Measurements from ENCODE around the gene CLCF1.

CLCF1 gene

DNA sequence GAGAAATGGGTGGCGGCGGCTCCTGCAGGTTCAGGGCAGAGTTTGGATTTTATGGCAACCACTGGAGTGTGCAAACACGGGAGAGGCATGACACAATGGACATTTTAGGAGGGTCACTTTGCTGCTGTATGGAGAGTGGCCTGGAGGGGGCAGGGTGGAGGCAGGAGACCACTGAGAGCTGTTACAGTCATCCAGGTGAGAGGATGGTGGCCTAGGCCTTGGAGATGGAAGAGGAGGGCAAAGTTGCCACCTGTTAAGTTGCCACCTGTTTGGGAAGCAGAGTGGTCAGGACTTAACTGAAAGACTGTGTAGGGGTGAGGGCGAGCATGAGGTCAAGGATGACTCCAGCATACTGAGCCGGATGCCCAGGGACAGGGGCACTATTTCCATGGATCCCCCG, 16.1 kb upstream of the CLCF1 start:
- Histone ChIP-seq H3K9me3 (ENCODE audit: control extremely low read depth in 1 of 5, control insufficient read depth in 4 of 5, insufficient read depth in 2 of 5, low read depth in 1 of 5, low read length in 4 of 5) (no peaks in the 10 kb centered on the region), H3K27ac (ENCODE audit: insufficient read depth in 1 of 2, low read depth in 1 of 2, low read length in 2 of 2, poor library complexity in 1 of 2, severe bottlenecking in 2 of 2) (no peak overlapping the region), H3K36me3 (ENCODE audit: control insufficient read depth in 4 of 4, insufficient read depth in 4 of 4, low read length in 3 of 4) (peaks cover 2 to 13% (median 7%) of the 10 kb centered on the region in 4 experiments), H3K4me3 (ENCODE audit: control insufficient read depth in 1 of 7, extremely low read depth in 1 of 7, insufficient read depth in 4 of 7, low read depth in 2 of 7, low read length in 6 of 7) (no peak overlapping the region), H3K4me1 (ENCODE audit: control extremely low read depth in 1 of 4, control insufficient read depth in 4 of 4, insufficient read depth in 4 of 4, low read length in 3 of 4) (peaks cover 3 to 33% (median 19%) of the 10 kb centered on the region in 4 experiments), H3K27me3 (replicated peaks in 2 of 5; ENCODE audit: control insufficient read depth in 4 of 5, insufficient read depth in 5 of 5, low read length in 4 of 5) (no peaks in the 10 kb centered on the region)
- peak in 2 of 3 donors; percentile 53 to 55 for DNase-seq
- 92% methylated on average over 5 of the region's 6 CpGs for WGBS (ENCODE audit: insufficient coverage)
- CTCF ChIA-PET, result interaction anchor here (0.8 to 25.8 kb wide), 7 partner anchors 9 to 44 kb away, joined by 3 to 892 read pairs (median 4); partner anchors contain the start of genes POLD4 and TBC1D10C
- POLR2A ChIA-PET, result interaction anchor here (0.7 kb wide), 2 partner anchors 10 to 194 kb away, joined by 7 to 9 read pairs; no protein-coding TSS in a partner anchor

DNA sequence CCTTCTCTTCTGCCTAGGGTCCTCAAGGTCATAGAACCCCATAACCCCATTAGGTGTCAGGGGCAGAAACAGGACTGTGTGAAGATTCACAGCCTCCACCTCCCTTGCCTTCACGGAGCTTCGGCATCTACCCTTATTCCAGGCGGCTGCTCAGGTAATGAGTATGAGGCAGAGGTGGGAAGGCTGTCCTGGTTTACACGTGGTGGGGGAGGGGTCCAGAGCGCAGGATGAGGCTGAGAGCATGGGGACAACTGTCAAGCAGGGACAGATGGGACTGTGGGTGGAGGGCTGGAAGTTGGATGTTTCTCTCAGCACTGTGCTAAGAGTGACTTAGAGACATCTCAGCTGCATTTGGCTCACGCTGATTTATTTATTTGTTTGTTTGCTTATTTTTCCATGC, 14.1 kb upstream of the CLCF1 start:
- H3K4me3 ChIP-seq (ENCODE audit: control insufficient read depth in 1 of 7, extremely low read depth in 1 of 7, insufficient read depth in 4 of 7, low read depth in 2 of 7, low read length in 6 of 7), result no peak overlapping the region
- no peaks in the 10 kb centered on the region for H3K9me3 ChIP-seq (ENCODE audit: control extremely low read depth in 1 of 5, control insufficient read depth in 4 of 5, insufficient read depth in 2 of 5, low read depth in 1 of 5, low read length in 4 of 5)
- H3K27ac ChIP-seq (ENCODE audit: insufficient read depth in 1 of 2, low read depth in 1 of 2, low read length in 2 of 2, poor library complexity in 1 of 2, severe bottlenecking in 2 of 2), result no peak overlapping the region
- H3K4me1 ChIP-seq (ENCODE audit: control extremely low read depth in 1 of 4, control insufficient read depth in 4 of 4, insufficient read depth in 4 of 4, low read length in 3 of 4), result peaks cover 3 to 30% (median 16%) of the 10 kb centered on the region in 4 experiments
- no peak for DNase-seq
- no peaks in the 10 kb centered on the region for H3K36me3 ChIP-seq (ENCODE audit: control insufficient read depth in 4 of 4, insufficient read depth in 4 of 4, low read length in 3 of 4)
- no peaks in the 10 kb centered on the region for H3K27me3 ChIP-seq (replicated peaks in 2 of 5; ENCODE audit: control insufficient read depth in 4 of 5, insufficient read depth in 5 of 5, low read length in 4 of 5)
- CTCF ChIA-PET, result interaction anchor here (0.8 to 25.8 kb wide), 14 partner anchors 9 to 134 kb away, joined by 3 to 892 read pairs (median 5); partner anchors contain the start of genes POLD4 and PTPRCAP
- POLR2A ChIA-PET, result interaction anchor here (0.7 to 1.0 kb wide), 3 partner anchors 34 to 36 kb away, joined by 3 read pairs; no protein-coding TSS in a partner anchor
- WGBS (ENCODE audit: insufficient coverage), result 84% methylated on average over 3 of the region's 6 CpGs

DNA sequence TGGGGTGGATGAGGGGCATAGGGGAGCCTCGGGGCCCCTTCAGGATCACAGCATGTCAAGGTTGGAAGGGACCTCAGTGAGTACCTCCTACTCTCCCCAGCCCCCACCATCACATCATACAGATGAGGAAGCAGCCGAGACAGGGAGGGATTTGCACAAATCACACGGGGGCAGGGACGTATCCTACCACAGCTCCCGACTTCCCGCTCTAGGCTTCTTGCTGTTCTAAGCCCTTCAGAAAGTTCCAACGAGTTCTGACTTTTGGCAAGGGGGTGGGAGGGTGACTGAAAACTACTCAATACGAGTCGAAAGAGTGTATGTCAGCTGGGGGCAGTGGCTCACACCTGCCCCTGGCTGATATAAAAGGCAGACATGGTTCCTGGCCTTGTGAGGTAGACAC, 13.7 kb upstream of the CLCF1 start:
- no peak overlapping the region for H3K27ac ChIP-seq (ENCODE audit: insufficient read depth in 1 of 2, low read depth in 1 of 2, low read length in 2 of 2, poor library complexity in 1 of 2, severe bottlenecking in 2 of 2)
- H3K9me3 ChIP-seq (ENCODE audit: control extremely low read depth in 1 of 5, control insufficient read depth in 4 of 5, insufficient read depth in 2 of 5, low read depth in 1 of 5, low read length in 4 of 5), result no peaks in the 10 kb centered on the region
- ChIA-PET POLR2A (interaction anchor here (0.7 to 1.0 kb wide), 3 partner anchors 33 to 35 kb away, joined by 3 read pairs; no protein-coding TSS in a partner anchor), CTCF (interaction anchor here (0.6 to 25.8 kb wide), 18 partner anchors 9 to 134 kb away, joined by 3 to 892 read pairs (median 4); partner anchors contain the start of genes POLD4, PPP1CA, PTPRCAP and TMEM134)
- no peaks in the 10 kb centered on the region for H3K27me3 ChIP-seq (replicated peaks in 2 of 5; ENCODE audit: control insufficient read depth in 4 of 5, insufficient read depth in 5 of 5, low read length in 4 of 5)
- H3K4me1 ChIP-seq (ENCODE audit: control extremely low read depth in 1 of 4, control insufficient read depth in 4 of 4, insufficient read depth in 4 of 4, low read length in 3 of 4), result peaks cover 3 to 30% (median 14%) of the 10 kb centered on the region in 4 experiments
- no peak overlapping the region for H3K4me3 ChIP-seq (ENCODE audit: control insufficient read depth in 1 of 7, extremely low read depth in 1 of 7, insufficient read depth in 4 of 7, low read depth in 2 of 7, low read length in 6 of 7)
- DNase-seq, result no peak
- no peaks in the 10 kb centered on the region for H3K36me3 ChIP-seq (ENCODE audit: control insufficient read depth in 4 of 4, insufficient read depth in 4 of 4, low read length in 3 of 4)
- 61% methylated on average over 6 of the region's 9 CpGs for WGBS (ENCODE audit: insufficient coverage)

DNA sequence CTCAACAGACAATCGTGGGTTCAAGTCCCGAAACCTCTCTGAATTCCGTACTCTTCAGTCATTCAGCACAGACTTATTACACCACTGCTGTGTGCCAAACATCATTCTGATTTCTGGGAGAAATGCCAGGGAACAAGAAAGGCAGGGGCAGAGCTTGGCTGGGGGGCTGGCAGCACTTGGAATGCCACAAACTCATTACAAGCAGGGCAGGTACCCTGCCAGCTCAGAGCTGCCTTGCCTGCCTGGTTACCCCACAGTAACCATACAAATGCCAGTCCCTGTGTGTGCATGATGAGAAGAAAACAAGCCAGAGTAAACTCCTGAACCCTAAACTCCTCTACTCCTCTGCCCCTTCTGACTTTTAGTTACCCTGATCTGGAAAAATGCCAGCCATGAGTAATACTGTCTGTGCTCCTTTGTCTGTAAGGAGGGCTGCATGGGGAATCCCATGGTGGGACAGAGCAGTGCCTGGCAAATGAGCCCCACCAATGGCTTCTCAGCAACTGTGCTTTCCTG, 11.5 kb upstream of the CLCF1 start:
- Histone ChIP-seq H3K4me1 (ENCODE audit: control extremely low read depth in 1 of 4, control insufficient read depth in 4 of 4, insufficient read depth in 4 of 4, low read length in 3 of 4) (peaks cover 0 to 31% (median 18%) of the 10 kb centered on the region in 4 experiments), H3K36me3 (ENCODE audit: control insufficient read depth in 4 of 4, insufficient read depth in 4 of 4, low read length in 3 of 4) (no peaks in the 10 kb centered on the region), H3K9me3 (ENCODE audit: control extremely low read depth in 1 of 5, control insufficient read depth in 4 of 5, insufficient read depth in 2 of 5, low read depth in 1 of 5, low read length in 4 of 5) (no peaks in the 10 kb centered on the region), H3K27me3 (replicated peaks in 2 of 5; ENCODE audit: control insufficient read depth in 4 of 5, insufficient read depth in 5 of 5, low read length in 4 of 5) (no peaks in the 10 kb centered on the region), H3K27ac (ENCODE audit: insufficient read depth in 1 of 2, low read depth in 1 of 2, low read length in 2 of 2, poor library complexity in 1 of 2, severe bottlenecking in 2 of 2) (no peak overlapping the region), H3K4me3 (ENCODE audit: control insufficient read depth in 1 of 7, extremely low read depth in 1 of 7, insufficient read depth in 4 of 7, low read depth in 2 of 7, low read length in 6 of 7) (no peak overlapping the region)
- CTCF ChIA-PET, result interaction anchor here (1.1 to 25.8 kb wide), 6 partner anchors 15 to 123 kb away, joined by 3 to 892 read pairs (median 7); partner anchors contain the start of gene POLD4
- POLR2A ChIA-PET, result interaction anchor here (0.8 kb wide), 1 partner anchor 24 kb away, joined by 5 read pairs; no protein-coding TSS in a partner anchor
- WGBS (ENCODE audit: insufficient coverage), result 100% methylated on average over 2 of the region's 3 CpGs
- DNase-seq, result peak in 1 of 3 donors; percentile 38

DNA sequence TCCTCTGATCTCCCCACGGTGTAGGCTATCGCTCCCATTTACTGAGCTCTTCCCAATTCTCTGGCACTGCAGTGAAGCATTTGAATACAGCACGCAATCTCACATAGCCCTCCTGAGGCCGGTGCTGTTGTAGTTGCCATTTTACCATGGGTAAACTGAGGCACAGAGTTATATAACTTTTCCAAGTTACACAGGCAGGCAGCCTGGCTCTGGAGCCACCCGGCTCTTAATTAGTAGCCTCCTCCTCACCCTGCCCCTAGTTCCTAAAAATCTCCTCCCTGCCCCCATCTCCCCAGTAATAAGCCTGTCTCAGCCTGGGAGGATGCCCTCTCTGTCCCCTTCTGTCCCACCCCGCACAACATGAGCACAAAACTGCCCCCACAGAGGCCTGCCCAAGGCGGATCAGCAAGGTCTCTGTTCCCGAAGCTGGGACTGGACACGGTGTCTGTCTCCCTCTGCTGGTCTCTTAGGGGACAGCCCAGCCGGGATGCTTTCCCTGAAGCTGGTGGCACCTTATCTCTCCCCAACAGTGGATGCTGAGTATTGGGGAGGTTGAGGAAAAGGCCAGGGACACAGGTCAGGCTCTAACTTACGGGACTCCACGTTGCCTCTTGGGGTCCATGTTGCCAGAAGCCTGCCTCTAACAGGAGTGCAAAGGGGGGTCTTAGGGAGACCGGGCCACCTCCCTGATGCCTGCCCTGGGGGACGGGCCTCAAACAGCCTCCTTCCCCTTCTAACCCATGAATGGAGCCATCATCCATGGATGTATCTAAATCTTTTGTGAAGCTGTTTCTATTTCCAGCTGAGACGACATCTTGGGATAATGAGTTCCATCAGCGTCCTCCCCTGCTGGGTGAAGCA, 9.1 kb upstream of the CLCF1 start:
- Histone ChIP-seq H3K4me1 (ENCODE audit: control extremely low read depth in 1 of 4, control insufficient read depth in 4 of 4, insufficient read depth in 4 of 4, low read length in 3 of 4) (peaks cover 0 to 46% (median 29%) of the 10 kb centered on the region in 4 experiments), H3K36me3 (ENCODE audit: control insufficient read depth in 4 of 4, insufficient read depth in 4 of 4, low read length in 3 of 4) (no peaks in the 10 kb centered on the region), H3K4me3 (ENCODE audit: control insufficient read depth in 1 of 7, extremely low read depth in 1 of 7, insufficient read depth in 4 of 7, low read depth in 2 of 7, low read length in 6 of 7) (no peak overlapping the region), H3K27ac (ENCODE audit: insufficient read depth in 1 of 2, low read depth in 1 of 2, low read length in 2 of 2, poor library complexity in 1 of 2, severe bottlenecking in 2 of 2) (no peak overlapping the region), H3K9me3 (ENCODE audit: control extremely low read depth in 1 of 5, control insufficient read depth in 4 of 5, insufficient read depth in 2 of 5, low read depth in 1 of 5, low read length in 4 of 5) (no peaks in the 10 kb centered on the region), H3K27me3 (replicated peaks in 2 of 5; ENCODE audit: control insufficient read depth in 4 of 5, insufficient read depth in 5 of 5, low read length in 4 of 5) (no peaks in the 10 kb centered on the region)
- POLR2A ChIA-PET, result interaction anchor here (0.7 to 2.0 kb wide), 2 partner anchors 29 kb away, joined by 3 to 10 read pairs; partner anchors contain the start of gene POLD4
- DNase-seq, result peak; percentile 70 to 82 (median 73)
- WGBS (ENCODE audit: insufficient coverage), result 51% methylated on average over 13 of the region's 16 CpGs
- CTCF ChIA-PET, result interaction anchor here (0.7 to 25.8 kb wide), 26 partner anchors 9 to 302 kb away, joined by 3 to 892 read pairs (median 4); partner anchors contain the start of genes CLCF1, POLD4, PPP1CA and RAD9A

DNA sequence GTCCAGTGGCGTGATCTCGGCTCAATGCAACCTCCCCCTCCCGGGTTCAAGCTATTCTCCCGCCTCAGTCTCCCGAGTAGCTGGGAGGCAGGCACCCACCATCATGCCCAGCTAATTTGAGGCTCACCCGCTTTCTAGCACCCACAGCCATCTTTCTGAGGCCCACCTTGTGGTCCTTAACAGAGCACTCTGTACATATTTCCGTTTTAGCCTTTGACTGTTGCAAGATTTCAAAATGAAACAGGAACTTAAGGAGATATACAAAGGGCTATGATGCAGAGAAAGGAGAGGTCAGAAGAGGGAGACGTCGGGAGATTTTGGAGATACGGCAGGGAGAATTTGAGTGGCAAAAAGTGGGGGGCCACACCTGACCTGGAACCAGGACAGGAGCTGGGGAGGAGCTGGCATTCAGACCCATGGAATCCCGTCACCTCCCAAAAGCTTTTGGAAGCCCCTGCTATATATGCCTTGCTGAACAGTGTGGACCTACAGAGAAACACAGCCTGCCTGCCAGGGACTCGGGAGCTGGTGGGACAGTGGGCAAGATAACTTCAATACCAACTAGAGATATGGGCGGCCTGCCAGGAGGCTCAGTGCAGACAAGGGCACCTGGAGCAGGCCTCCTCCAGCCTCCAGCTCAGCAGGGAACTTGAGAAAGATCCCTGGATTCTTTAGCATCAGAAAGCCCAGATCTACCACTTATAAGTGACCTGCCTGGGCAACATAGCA, 8.0 kb upstream of the CLCF1 start:
- peaks cover 0 to 39% (median 28%) of the 10 kb centered on the region in 4 experiments for H3K4me1 ChIP-seq (ENCODE audit: control extremely low read depth in 1 of 4, control insufficient read depth in 4 of 4, insufficient read depth in 4 of 4, low read length in 3 of 4)
- CTCF ChIA-PET, result interaction anchor here (0.7 to 25.8 kb wide), 24 partner anchors 8 to 301 kb away, joined by 3 to 892 read pairs (median 4); partner anchors contain the start of genes CLCF1, POLD4 and PPP1CA
- DNase-seq, result peak in 2 of 3 donors; percentile 59 to 61
- peak overlapping the region in 2 of 7 experiments; percentile 8 to 57 for H3K4me3 ChIP-seq (ENCODE audit: control insufficient read depth in 1 of 7, extremely low read depth in 1 of 7, insufficient read depth in 4 of 7, low read depth in 2 of 7, low read length in 6 of 7)
- POLR2A ChIA-PET, result interaction anchor here (0.6 to 2.0 kb wide), 2 partner anchors 24 to 28 kb away, joined by 4 to 10 read pairs; partner anchors contain the start of gene POLD4
- 50% methylated on average over 12 of the region's 13 CpGs for WGBS (ENCODE audit: insufficient coverage)
- no peaks in the 10 kb centered on the region for H3K36me3 ChIP-seq (ENCODE audit: control insufficient read depth in 4 of 4, insufficient read depth in 4 of 4, low read length in 3 of 4)
- no peaks in the 10 kb centered on the region for H3K9me3 ChIP-seq (ENCODE audit: control extremely low read depth in 1 of 5, control insufficient read depth in 4 of 5, insufficient read depth in 2 of 5, low read depth in 1 of 5, low read length in 4 of 5)
- peak overlapping the region in 1 of 2 experiments; percentile 19 for H3K27ac ChIP-seq (ENCODE audit: insufficient read depth in 1 of 2, low read depth in 1 of 2, low read length in 2 of 2, poor library complexity in 1 of 2, severe bottlenecking in 2 of 2)
- H3K27me3 ChIP-seq (replicated peaks in 2 of 5; ENCODE audit: control insufficient read depth in 4 of 5, insufficient read depth in 5 of 5, low read length in 4 of 5), result no peaks in the 10 kb centered on the region
